Retina (tissue), 1 donor: Measurements from ENCODE around the gene MRPL37.
"Not testable (repeated sequence)": the region's sequence is repeated elsewhere in the genome, so short reads cannot be mapped to it uniquely, and the experiment has no call there.

Source experiments
- DNase-seq: peaks from one replicate; pipeline ENCODE4 v3.0.0-alpha.2; 2016

MRPL37 gene

DNA sequence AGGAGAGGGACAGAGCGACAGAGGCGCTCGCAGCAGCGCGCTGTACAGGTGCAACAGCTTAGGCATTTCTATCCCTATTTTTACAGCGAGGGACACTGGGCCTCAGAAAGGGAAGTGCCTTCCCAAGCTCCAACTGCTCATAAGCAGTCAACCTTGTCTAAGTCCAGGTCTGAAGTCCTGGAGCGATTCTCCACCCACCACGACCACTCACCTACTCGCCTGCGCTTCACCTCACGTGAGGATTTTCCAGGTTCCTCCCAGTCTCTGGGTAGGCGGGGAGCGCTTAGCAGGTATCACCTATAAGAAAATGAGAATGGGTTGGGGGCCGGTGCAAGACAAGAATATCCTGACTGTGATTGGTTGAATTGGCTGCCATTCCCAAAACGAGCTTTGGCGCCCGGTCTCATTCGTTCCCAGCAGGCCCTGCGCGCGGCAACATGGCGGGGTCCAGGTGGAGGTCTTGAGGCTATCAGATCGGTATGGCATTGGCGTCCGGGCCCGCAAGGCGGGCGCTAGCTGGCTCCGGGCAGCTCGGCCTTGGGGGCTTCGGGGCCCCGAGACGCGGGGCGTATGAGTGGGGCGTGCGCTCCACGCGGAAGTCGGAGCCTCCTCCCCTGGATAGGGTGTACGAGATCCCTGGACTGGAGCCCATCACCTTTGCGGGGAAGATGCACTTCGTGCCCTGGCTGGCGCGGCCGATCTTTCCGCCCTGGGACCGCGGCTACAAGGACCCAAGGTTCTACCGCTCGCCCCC is at the start of gene MRPL37, which contains the start of gene CYB5RL:
TSS of gene MRPL37 (plus strand) at position 403 of the 754 bp plus-strand sequence. CDS start at position 480, 77 bp downstream.
TSS of gene CYB5RL (minus strand) at position 266 of the 754 bp plus-strand sequence. CDS start 4,414 bp downstream, outside the sequence.
- DNase-seq, result peak; percentile 96

DNA sequence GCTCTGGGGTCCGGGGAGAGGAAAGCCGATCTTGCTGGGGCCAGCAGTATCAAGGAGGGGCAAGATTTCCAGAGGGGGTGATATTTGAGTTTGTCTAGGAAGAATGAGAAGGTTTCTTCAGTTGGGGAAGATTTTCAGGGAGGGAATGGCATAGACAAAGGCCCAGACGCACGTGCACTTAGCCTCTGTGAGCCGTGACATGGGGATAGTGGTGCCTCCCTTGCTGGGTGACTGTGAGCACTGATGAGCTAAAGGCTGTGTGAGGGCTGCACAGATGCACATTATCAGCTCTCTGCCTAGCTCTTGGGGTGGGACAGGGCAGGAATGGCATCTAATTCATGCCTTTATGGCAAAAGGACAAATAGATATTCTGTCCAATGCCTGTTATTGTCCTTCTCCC is 49.0 kb upstream of the MRPL37 start:
- DNase-seq, result no peak

DNA sequence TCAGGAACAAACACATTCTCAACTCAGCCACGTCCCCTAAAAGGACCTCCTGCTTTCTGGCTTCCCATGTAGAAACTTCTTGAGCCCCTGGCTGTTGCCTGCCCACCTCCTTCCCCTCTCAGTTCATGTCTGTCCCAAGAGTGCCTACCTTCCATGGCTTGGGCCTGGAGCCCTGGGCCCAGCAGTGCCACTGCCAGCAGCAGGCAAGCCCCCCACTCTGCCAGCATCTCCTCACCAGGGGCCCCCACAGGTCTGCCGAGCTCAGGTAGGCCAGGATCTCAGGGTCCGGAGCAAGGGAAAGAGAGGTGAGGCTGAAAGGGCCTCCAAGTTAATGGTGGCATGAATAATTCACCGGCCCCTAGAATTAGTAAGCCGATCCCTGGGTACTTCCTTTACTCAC is 47.3 kb upstream of the MRPL37 start, which contains the start of gene CDCP2:
TSS of gene CDCP2 (minus strand) at position 305 of the 400 bp plus-strand sequence. CDS start at position 227, 78 bp downstream.
- DNase-seq, result no peak

DNA sequence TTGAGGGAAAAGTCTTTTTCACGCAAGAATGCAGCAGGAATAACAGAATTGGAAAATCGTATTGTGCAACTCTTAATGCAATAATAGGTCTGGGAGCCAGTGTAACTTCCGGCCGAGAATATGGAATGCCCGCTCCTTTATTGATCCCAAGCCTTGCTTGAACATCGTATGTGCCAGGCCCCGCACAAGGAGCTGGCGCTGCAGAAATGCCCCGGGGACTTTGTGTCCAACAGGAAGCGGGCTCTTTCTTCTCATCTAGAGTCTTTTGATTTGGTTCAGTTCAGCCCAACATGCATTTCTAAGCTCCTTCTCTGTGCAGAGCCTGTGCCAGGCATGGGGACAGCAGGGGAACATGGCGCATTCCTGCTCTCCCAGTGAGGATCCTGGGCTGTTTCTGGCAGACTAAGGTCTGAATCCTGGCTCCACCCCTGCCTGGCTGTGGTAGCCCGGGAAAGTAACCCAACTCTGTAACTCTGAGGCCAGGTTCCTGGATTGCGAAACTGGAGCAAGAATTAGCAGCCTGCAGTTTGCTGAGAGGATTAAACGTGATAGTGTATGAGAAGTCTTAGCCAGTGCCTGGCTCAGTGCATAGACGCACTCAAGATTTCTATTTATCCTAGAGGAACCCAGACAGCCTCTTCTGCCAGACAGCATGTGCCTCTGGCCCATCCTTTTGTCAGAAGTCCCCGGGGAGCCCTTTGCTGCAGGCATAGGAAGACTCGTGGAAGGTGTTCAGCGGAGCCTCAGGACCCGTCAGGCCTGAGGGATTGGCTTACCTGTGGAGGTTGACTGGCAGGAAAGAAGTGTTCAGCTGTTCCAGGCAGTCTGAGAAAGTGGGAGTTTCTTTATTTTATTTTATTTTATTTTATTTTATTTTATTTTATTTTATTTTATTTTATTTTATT is 46.2 kb upstream of the MRPL37 start:
- no peak for DNase-seq

DNA sequence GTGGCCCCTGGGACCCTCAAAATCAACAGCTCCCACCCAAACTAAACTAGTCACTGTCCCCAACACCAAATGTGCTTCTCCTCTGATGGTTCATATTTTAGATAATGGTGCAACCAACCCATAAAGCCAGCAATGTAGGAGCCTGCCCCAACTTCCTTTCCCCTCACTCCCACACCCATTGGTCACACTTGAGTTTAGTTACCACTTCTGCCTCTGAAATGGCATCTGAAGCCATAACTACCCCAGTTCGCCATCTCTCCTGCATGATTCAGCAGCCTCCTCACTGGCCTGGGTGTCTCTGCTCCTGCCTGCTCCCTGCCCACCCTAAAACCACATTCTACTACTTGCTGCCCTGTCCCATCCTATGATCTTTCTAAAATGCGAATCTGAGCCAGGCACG is 43.8 kb upstream of the MRPL37 start:
- no peak for DNase-seq

DNA sequence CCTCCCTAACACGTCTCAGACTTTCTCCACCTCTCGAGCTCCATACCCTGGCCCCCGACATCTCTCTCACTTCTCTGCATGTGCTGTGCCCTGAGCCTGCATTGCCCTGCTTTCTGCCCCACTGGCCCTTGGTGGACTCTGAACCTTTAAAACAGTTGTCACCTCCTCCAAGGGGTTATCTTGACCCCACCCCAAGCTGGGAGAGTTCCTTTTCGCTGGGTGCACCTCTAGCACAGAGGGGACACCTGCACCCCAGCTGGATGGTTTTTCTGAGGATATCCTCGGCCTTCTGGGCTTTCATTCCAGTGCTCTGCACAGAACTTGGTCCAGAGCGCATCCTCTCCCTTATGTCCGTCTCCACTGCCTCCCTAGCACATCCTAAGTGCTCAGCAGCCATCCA is 43.0 kb upstream of the MRPL37 start:
- no peak for DNase-seq

DNA sequence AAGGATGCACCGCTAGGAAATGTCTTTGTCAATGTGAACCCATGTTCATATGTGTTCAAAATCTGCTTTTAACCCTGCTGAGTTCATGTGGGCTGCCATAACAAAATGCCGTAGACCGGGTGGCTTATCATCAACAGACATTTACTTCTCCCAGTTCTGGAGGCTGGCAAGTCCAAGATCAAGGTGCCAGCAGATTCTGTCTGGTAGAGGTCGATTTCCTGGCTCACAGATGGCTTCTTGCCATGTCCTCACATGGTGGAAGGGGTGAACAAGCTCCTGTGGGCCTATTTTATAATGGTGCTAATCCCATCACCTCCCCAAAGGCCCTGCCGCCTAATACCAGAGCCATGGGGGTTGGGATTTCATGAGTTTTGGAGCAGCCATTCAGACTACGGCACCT is 42.6 kb upstream of the MRPL37 start:
- DNase-seq, result no peak

DNA sequence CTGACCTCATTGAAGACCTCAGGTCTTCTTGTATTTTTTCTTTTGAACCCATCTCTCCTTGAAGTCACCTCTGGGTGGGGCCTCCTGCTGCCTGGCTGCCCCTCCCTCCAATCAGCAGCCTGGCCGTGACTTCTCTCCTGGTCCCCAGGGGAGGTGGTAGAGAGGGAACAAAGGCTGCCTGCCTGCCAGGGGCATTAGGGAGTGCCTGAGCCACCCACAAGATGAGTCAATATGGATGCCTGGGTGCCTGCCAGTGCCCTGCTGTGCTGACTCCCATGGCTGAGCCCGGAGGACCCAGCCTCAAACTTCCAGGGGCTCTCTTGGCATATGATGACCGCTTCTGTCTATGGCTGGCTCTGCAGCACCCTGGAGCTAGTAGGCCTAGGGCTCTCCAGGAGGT is 41.9 kb upstream of the MRPL37 start:
- DNase-seq, result no peak

DNA sequence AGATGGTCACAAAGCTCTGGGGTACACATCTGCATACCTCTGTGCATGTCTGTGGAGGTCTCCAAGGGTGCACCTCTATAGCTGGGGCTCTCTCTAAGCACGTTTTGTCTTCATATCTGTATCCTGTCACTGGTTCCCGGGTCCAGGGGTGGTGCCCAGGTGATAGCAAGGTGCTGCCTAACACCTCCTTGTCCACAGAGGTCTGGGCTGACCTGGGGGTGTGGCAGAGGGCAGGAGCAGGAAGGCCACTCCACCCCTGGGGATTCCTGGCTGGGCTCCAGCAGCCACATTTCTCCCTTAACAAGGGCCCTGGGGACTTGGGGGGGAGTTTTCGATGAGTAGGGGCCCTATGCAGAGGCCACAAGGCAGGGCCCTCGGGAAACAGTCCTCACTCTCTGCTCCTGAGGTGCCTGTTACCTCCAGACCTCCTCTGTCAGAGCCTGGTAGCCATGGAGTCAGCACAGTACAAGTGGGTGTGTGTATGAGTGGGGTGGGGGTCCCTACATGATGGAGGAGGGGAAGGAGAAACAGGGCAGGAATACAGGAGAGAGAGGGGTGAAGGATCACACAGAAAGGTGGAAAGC is 40.1 kb upstream of the MRPL37 start:
- DNase-seq, result no peak

DNA sequence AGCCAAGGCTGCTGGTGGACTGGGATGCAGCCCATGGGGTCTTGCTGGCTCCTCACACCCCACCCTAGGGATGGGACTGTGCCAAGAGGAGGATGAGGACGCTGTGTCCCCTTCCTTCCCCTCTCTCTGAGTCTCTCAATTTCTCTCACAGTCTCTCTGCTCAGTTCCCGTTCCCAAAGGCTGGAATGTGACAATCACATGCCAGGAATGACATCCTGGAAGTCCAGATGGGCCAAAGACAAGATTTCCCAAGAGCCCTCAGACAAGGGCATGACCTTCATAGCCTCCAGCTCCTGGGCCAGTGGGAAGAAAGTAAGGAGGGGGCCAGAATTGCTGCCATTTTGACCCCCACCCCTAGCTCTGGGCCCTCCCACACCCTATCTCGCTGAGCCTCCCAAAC is 39.6 kb upstream of the MRPL37 start:
- no peak for DNase-seq

DNA sequence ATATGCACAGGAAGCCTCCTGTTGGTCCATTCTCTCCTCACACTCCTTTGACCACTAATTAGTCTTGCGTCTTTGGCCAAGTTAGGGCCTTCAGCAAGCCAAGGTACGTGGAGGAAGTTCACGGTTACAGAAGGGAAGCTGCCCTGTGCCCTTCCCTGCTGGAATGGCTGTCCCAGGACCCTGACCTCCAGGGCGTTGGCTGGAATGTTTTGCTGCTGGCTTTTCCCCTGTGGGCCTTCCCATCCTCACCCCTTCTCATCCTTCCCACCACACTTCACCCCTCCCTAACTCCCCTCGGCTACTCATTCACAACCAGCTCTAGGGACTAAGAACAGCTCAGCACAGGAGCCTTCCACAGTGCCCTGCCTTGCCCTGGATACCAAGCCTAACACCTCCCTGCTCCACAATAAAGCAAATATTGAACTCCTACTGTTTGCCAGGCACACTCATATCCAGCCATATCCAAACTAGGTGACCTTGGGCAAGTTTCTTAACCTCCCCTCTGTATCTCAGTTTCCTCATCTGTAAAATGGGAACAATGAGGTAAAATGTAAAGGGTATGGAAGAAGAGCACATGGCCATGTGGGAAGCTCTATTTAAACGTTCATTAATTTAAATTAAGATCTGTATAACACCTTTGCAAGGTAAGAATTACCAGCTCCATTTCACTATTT is 38.3 kb upstream of the MRPL37 start:
- no peak for DNase-seq

DNA sequence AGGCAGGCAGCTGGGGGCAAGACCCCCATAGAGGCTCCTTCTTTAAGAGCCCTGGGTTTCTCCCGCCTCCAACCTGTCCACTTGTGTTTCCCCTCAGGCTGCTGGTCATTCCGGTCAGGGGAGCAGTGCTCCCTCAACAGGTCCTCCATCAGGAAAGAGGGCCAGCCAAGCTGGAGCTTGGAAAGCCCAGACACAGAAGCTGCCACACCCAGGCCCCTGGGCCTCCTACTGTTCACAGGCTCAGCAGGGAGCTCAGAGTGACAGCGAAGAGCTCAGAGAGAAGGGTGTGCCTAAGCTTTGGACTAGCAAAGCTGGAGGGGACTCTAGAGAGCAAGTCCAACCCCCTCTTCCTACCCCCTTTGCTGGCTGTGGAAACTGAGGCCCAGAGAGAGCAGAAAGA is 36.9 kb upstream of the MRPL37 start:
- DNase-seq, result no peak

DNA sequence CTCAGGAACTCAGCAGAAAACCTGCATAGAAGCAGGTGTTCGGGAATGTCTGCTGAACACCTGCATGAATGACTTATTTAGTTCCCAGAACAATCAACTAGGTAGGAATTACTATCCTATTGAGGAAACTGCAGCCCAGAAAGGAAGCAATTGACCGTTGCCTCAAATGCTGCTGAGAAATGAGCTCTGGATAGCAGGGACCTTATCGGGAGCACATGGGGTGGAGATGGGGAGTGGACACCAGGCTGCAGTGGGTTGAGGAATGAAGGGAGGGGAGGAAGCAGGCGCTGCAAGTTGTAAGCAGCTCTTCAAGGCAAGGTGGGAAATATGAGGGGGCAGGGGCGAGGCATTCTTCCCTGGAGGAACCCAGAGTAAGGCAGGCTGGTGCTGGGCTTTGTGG is 36.4 kb upstream of the MRPL37 start:
- no peak for DNase-seq

DNA sequence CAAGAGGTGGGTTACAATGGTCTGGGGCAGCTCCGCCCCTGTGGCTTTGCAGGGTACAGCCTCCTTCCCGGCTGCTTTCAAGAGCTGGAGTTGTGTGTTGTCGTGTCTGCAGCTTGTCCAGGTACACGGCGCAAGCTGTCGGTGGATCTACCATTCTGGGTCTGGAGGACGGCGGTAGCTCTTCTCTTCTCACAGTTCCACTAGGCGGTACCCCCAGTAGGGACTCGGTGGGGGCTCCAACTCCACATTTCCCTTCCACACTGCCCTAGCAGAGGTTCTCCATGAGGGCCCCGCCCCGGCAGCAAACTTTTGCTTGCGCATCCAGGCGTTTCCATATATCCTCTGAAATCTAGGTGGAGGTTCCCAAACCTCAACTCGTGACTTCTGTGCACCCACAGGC is 34.8 kb upstream of the MRPL37 start:
- no peak for DNase-seq

DNA sequence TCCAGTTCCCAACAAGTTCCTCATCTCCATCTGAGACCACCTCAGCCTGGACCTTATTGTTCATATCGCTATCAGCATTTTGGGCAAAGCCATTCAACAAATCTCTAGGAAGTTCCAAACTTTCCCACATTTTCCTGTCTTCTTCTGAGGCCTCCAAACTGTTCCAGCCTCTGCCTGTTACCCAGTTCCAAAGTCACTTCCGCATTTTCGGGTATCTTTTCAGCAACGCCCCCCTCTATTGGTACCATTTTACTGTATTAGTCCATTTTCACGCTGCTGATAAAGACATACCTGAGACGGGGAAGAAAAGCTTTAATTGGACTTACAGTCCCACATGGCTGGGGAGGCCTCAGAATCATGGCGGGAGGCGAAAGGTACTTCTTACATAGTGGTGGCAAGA is 33.6 kb upstream of the MRPL37 start:
- not testable (repeated sequence) for DNase-seq

DNA sequence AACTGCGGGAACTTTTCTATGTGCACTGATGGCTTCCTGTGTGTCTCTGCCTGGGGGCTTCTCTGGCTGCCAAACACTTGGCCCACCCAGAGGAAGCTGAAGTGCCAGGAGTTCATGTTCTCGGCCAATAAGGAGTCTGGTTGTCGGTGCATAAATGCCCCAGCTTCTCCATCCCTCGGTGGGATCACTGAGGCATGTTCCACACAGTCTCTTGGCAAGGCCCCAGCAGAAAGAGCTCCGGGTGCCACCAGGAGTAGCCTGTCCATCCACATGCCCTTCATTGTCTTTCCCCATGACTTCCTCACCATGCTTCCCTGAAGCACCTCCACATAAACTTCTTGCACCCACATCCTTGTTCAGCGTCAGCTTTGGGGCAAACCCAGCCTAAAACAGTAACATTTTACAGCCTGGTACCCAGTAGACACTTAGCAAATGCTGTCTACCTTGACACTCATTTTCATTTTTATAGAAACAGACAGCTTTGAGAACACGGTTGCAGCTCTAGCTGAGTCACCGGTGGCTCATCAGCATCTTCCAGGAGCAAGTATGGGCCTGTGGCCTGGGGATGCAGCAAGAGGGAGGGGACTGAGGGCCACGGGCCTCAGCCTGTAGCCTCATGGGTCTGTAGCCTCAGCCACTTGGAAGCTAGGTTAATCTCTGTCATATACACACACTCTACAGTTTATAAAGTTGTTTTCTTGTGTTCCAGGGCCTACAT is 32.4 kb upstream of the MRPL37 start:
- DNase-seq, result no peak

DNA sequence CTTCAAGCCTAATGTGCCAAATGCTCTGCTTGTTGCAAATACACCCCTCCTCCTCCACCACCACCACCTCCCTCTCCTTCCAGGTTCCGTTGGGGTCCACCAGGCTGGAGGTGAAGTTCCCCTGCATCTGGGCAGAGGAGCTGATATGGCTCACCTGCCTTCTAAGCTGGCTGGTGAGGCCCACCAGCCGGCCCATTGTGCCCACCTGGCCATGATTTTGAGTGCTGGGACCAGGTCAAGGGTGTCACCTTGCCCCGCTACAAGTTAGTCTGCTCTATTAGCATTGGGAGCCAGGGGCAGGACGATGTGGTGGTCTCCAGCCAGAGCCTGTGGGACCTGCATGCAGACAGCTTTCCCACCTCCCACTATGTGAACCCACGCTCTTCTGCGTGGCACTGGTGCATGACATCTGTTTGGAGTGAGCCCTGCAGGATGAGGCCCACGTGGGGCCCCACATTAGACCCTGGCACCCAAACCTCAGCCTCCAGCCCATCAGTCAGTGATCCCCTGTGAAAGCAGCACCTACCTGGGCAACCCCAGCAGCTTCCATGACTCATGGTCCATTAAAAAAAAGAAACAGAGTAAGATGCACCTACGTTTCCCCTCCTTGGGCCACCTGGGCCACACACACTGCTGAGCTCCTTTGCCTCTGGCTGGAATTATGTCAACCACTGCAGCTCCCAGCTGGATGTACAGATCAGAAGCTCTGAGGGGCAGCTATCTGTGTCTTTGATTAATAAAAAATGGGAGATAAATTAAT is 31.6 kb upstream of the MRPL37 start:
- DNase-seq, result no peak

DNA sequence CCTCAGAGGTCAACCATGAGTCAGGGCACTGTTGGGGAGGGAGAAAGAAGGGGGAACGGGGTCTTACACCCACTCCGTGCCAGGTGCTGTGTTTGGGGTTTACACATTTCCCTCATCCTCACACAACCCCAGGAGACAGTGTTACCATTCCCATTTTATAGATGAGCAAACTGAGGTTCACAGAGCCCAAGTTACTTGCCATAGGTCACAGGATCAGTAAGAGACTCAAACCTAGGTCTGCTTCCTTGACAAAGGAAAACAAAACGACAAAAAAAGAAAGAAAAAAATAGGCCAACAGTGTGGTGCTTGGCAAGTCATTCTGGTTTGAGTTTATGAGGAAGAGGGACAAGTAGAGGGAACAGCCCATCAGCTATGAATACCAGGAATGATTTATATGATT is 30.9 kb upstream of the MRPL37 start:
- DNase-seq, result no peak

DNA sequence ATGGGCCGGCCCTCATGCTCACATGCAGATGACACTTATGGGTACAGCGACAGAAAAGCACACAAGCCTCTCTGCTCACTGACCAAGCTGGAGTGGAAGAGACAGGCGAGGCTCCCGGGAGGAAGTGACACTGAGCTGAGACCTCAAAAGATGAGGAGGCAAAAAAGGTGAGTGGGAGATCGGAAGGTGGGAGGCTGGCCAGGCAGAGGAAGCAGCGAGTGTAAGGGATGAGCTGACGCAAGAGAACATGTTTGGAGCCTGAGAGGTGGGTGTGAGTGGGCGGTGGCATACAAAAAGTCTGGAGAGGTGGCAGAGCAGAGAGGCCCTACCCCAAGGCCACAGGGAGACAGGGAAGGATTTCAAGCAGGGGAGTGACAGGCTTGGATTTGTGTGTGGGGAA is 29.0 kb upstream of the MRPL37 start:
- DNase-seq, result no peak

DNA sequence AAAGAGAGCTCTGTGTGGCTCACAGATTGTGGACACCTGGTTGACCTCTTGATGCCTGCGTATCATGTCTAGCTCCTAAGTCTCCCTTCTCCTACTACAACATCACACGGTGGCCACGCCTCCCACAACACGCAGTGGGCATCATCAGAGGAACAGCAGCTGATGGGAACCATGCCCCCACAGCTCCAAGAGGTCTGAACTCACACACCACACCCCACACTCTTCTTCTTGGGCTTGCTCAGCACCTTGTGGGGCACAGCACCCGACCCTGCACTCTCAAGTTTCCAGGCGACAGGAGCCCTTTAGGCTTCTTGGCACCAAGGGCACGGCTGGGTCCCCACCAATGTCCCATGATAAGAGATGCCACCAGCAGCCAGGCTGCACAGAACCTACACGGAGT is 28.4 kb upstream of the MRPL37 start:
- no peak for DNase-seq
